Naive thymus-derived CD4-positive, alpha-beta T cell (primary cell): ENCODE results near the gene KIF17. TPM values are rescaled to one million over a fixed set of nuclear protein-coding genes. Genes with fewer than 3 reads are reported as not detected.
A peak's percentile ranks its signal among the peaks of the same experiment; 100 is the strongest.

Experiments used
- ATAC-seq: fragments of 150-1000 bp; cut with Tn5 transposase; 2 replicates; pipeline ENCODE4 v1.10.0; 2021; ENCODE audit warnings: mild to moderate bottlenecking, moderate library complexity
- CTCF ChIA-PET: fragments of 350-600 bp; sonication (Branson Sonifier 250); formaldehyde crosslinking; loops from one replicate; lab custom pipeline; 2021; ENCODE audit warnings: antibody characterized with exemption; lab: Charles Lee
- POLR2A ChIA-PET: fragments of 350-600 bp; sonication (Branson Sonifier 250); formaldehyde crosslinking; loops from one replicate; lab custom pipeline; 2021; ENCODE audit warnings: antibody characterized with exemption, inconsistent platforms; lab: Charles Lee
- DNase-seq, 9 donors: peaks; one replicate each; pipeline versions ENCODE4 v3.0.0 to v3.0.0-alpha.2; 2020 to 2022; ENCODE audit warnings: mixed read lengths in 1 of 9
- H3K27ac ChIP-seq: one replicate; pipeline ENCODE4 v1.7.0; 2013; ENCODE audit warnings: mild to moderate bottlenecking, low read depth, low read length, moderate library complexity
- H3K27me3 ChIP-seq, 2 donors: one replicate each; pipeline ENCODE4 v1.7.0; 2013; ENCODE audit warnings: low read length in 2 of 2, mild to moderate bottlenecking in 2 of 2, moderate library complexity in 2 of 2; ENCODE audit not compliant: control insufficient read depth in 2 of 2, insufficient read depth in 2 of 2
- H3K36me3 ChIP-seq, 3 experiments: 1 replicate in 2 of 3; 2 replicates in 1 of 3; pipeline ENCODE4 v1.7.0; 2013; ENCODE audit warnings: low read length in 3 of 3, mild to moderate bottlenecking in 3 of 3, moderate library complexity in 1 of 3; ENCODE audit not compliant: insufficient read depth in 3 of 3, control insufficient read depth in 2 of 3
- H3K4me1 ChIP-seq, 2 donors: one replicate each; pipeline ENCODE4 v1.7.0; 2013; ENCODE audit warnings: low read length in 2 of 2, mild to moderate bottlenecking in 2 of 2, moderate library complexity in 1 of 2; ENCODE audit not compliant: control insufficient read depth in 2 of 2, insufficient read depth in 2 of 2
- H3K4me3 ChIP-seq: 2 replicates; pipeline ENCODE4 v1.7.0; 2013; ENCODE audit warnings: mild to moderate bottlenecking, low read length
- H3K9me3 ChIP-seq, 3 experiments: 1 replicate in 2 of 3; 2 replicates in 1 of 3; pipeline ENCODE4 v1.7.0; 2013; ENCODE audit warnings: low read length in 3 of 3; ENCODE audit not compliant: control insufficient read depth in 2 of 3
- H3K27ac Mint-ChIP-seq, 9 donors: one replicate each; pipeline ENCODE4 v1.8.0; 2020 to 2022; ENCODE audit warnings: mixed read lengths in 9 of 9, mild to moderate bottlenecking in 8 of 9, moderate library complexity in 5 of 9, inconsistent platforms in 2 of 9
- H3K27me3 Mint-ChIP-seq, 5 donors: one replicate each; pipeline ENCODE4 v1.8.0; 2021 to 2022; ENCODE audit warnings: mixed read lengths in 5 of 5, mild to moderate bottlenecking in 1 of 5
- H3K36me3 Mint-ChIP-seq, 5 donors: one replicate each; pipeline ENCODE4 v1.8.0; 2020 to 2022; ENCODE audit warnings: mixed read lengths in 5 of 5, mild to moderate bottlenecking in 3 of 5, inconsistent platforms in 1 of 5
- H3K4me1 Mint-ChIP-seq, 7 donors: one replicate each; pipeline ENCODE4 v1.8.0; 2020 to 2022; ENCODE audit warnings: mixed read lengths in 7 of 7, mild to moderate bottlenecking in 3 of 7, inconsistent platforms in 1 of 7
- H3K4me3 Mint-ChIP-seq, 10 donors: one replicate each; pipeline ENCODE4 v1.8.0; 2020 to 2022; ENCODE audit warnings: mild to moderate bottlenecking in 10 of 10, mixed read lengths in 10 of 10, moderate library complexity in 6 of 10, inconsistent platforms in 2 of 10
- H3K9me3 Mint-ChIP-seq, 11 donors: one replicate each; pipeline ENCODE4 v1.8.0; 2020 to 2022; ENCODE audit warnings: mixed read lengths in 11 of 11, mild to moderate bottlenecking in 4 of 11, inconsistent platforms in 1 of 11, moderate library complexity in 1 of 11
- intact Hi-C, 2 donors: fragments of 100-400 bp; cut with micrococcal nuclease; formaldehyde crosslinking; loops; one replicate each; pipeline ENCODE4 v1.15.1; 2023
- polyA plus RNA-seq, 2 donors: library from polyadenylated mRNA; unstranded; fragments of 300-500 nt; fragmentation: Illumina TruSeq; gene quantifications; one replicate each; pipeline ENCODE4 v1.2.3, GENCODE V29; 2021
- total RNA-seq, 6 experiments: library from RNA in 5 of 6; stranded (reverse) in 5 of 6; gene quantifications; 1 replicate in 5 of 6; 2 replicates in 1 of 6; pipeline ENCODE4 v1.2.3 and lab custom pipeline; 2021 to 2026

Gene KIF17
- total and polyA plus RNA-seq, 7 experiments from 2014 or later: not detected

GRCh38 chr1:20706841-20707240, 11.0 kb downstream of the KIF17 start:
- no peak for ATAC-seq
- Histone ChIP-seq H3K4me1 (no peaks in the 10 kb centered on the region), H3K36me3 (no peaks in the 10 kb centered on the region), H3K4me3 (no peak overlapping the region), H3K27ac (no peak overlapping the region), H3K27me3 (no peaks in the 10 kb centered on the region), H3K9me3 (no peaks in the 10 kb centered on the region)
- no peak for DNase-seq
- H3K36me3 Mint-ChIP-seq: no peaks in the 10 kb centered on the region
- H3K27ac Mint-ChIP-seq: no peak overlapping the region
- no peaks in the 10 kb centered on the region for H3K9me3 Mint-ChIP-seq
- POLR2A ChIA-PET: no interaction called here
- intact Hi-C loops: no loop called here
- H3K4me3 Mint-ChIP-seq: no peak overlapping the region
- peaks cover 0 to 5% (median 0%) of the 10 kb centered on the region in 5 donors for H3K27me3 Mint-ChIP-seq
- H3K4me1 Mint-ChIP-seq: no peaks in the 10 kb centered on the region
- CTCF ChIA-PET: interaction anchor here (1.6 kb wide), 1 partner anchor 10 kb away, joined by 5 read pairs; no protein-coding TSS in a partner anchor

DNA sequence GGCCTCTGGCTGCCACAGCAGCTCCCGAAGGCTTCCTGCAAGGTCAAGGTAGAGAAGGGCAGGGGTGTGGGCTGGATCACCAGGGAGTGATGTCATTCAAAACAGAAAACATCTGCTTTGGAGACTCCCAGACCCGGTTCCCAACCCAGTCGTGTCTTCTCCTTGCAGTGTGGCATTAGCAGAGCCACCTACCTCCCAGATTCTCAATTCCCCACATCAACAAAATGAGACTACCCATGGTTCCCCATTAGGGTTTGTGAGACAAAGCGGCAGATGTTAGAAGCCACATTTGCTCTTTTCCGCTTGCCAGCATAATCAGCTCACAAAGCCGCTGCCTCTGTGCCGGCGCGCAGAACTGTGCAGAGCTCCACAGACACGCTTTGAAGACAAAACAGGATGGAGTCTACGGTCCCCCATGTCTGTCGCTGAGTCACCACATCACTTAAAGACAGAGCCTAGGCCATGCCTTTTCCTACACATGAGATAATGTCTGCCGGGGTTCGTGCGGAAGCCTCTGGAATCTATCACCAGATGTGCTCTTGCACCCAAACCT, 12.5 kb downstream of the KIF17 start:
- Mint-ChIP-seq H3K4me3 (no peak overlapping the region), H3K9me3 (no peaks in the 10 kb centered on the region), H3K4me1 (no peaks in the 10 kb centered on the region), H3K36me3 (no peaks in the 10 kb centered on the region), H3K27me3 (peaks cover 0 to 5% (median 0%) of the 10 kb centered on the region in 5 donors), H3K27ac (no peak overlapping the region)
- no peak for DNase-seq
- H3K27ac ChIP-seq: no peak overlapping the region
- no peak overlapping the region for H3K4me3 ChIP-seq
- no peaks in the 10 kb centered on the region for H3K27me3 ChIP-seq
- no peaks in the 10 kb centered on the region for H3K9me3 ChIP-seq
- POLR2A ChIA-PET: no interaction called here
- H3K4me1 ChIP-seq: no peaks in the 10 kb centered on the region
- peak; percentile 44 for ATAC-seq
- no peaks in the 10 kb centered on the region for H3K36me3 ChIP-seq
- intact Hi-C loops: no loop called here
- CTCF ChIA-PET: no interaction called here

DNA sequence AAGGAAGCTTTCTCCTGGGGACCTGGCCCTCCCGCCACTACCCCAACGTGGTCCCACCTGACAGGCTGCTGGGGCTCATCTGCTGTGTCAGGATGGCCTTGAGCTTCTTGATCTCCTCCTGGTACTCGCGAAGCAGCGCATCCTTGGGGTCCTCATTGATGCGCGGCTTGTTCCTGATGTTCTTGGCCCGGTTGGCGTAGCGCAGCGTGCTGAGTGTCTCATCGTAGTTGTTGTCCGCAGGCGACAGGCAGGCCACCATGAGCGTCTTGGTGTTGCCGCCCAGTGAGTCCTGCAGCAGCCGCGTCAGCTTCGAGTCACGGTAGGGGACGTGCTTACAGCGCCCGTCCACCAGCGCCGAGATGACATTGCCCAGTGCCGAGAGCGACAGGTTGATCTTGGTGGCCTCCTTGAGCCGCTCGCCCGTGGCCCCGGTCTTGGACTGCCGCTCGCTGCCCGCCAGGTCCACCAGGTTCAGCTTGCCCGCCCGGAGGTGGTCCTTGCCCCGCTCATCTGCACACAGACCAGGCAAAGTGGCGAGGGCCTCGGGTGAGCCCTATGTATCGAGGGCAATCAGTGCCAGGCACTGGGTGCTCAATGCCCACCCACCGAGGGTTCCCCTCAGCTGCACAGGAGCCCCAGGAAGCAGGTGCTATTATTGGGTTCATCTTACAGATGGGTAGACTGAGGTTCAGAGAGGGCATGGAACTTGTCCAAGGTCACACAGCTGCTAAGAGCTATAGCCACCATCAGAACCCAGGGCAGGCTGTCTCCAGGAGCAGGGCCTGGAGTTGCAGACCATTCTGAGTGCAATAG, 13.2 kb downstream of the KIF17 start:
- no peaks in the 10 kb centered on the region for H3K4me1 Mint-ChIP-seq
- CTCF ChIA-PET: no interaction called here
- POLR2A ChIA-PET: no interaction called here

DNA sequence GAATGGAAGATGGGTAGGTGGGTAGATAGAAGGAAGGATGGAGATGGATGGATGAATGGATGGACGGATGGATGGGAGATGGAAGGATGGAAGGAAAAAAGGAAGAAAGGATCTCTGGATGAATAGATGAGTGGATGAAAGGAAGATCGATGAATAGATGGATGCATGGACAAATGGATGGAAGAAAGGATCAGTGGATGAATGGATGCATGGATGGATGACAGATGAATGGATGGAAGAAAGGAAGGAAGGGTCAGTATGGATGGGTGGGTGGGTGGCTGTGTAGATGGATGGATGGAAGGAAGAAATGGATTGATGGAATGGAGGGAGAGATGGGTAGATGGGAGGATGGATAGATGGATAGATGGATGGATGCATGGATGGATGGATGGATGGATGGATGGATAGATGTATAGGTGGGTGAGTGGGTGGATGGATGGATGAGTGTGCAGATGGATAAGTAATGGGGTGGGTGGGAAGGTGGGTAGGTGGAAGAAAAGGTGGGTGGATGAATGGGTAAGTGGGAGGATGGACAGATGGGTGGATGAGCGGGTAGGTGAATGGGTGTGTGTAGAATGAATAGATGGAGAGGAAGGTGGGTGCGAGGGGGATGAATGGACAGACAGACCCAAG, 14.6 kb downstream of the KIF17 start:
- DNase-seq (no peak), ATAC-seq (no peak)
- CTCF ChIA-PET: no interaction called here
- Histone ChIP-seq H3K4me1 (no peaks in the 10 kb centered on the region), H3K27ac (no peak overlapping the region), H3K4me3 (no peak overlapping the region), H3K27me3 (no peaks in the 10 kb centered on the region), H3K9me3 (no peaks in the 10 kb centered on the region), H3K36me3 (no peaks in the 10 kb centered on the region)
- Mint-ChIP-seq H3K4me1 (no peaks in the 10 kb centered on the region), H3K9me3 (no peaks in the 10 kb centered on the region), H3K4me3 (no peak overlapping the region), H3K27ac (no peak overlapping the region), H3K36me3 (no peaks in the 10 kb centered on the region), H3K27me3 (peaks cover 0 to 3% (median 0%) of the 10 kb centered on the region in 5 donors)
- intact Hi-C loops: no loop called here
- POLR2A ChIA-PET: no interaction called here

More for the DNA sequence above, 13.2 kb downstream of the KIF17 start:
- no peak for ATAC-seq
- no peak overlapping the region for H3K27ac ChIP-seq
- intact Hi-C loops: no loop called here
- H3K4me3 ChIP-seq: no peak overlapping the region
- Mint-ChIP-seq H3K9me3 (no peaks in the 10 kb centered on the region), H3K36me3 (no peaks in the 10 kb centered on the region), H3K27ac (no peak overlapping the region), H3K27me3 (peaks cover 0 to 5% (median 0%) of the 10 kb centered on the region in 5 donors), H3K4me3 (no peak overlapping the region)
- DNase-seq: no peak
- no peaks in the 10 kb centered on the region for H3K4me1 ChIP-seq
- H3K27me3 ChIP-seq: no peaks in the 10 kb centered on the region
- H3K9me3 ChIP-seq: no peaks in the 10 kb centered on the region
- no peaks in the 10 kb centered on the region for H3K36me3 ChIP-seq

- Mint-ChIP-seq H3K27ac (no peak overlapping the region), H3K4me1 (no peaks in the 10 kb centered on the region)
- POLR2A ChIA-PET: no interaction called here
These were observed 15.4 kb downstream of the KIF17 start for GRCh38 chr1:20702416-20702815.

DNA sequence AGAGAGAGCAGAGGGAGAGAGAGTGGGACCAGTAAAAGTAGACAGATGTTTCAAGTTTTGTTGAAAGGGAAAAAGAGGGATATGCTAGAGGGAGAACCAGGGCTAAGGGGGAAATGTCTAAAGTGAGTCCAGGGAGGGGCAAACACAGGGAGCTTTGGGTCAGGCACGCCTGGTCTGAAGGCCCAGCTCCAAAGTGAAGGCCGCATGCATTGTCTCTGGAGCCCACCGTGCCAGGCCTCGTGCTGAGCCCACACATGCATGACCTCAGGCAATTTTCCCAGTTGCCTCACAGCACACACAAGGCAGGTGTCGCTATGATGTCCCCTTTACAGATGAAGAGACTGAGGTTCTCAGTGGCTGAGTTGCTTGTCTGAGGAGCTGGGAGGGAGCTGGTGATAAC, 16.0 kb downstream of the KIF17 start:
- POLR2A ChIA-PET: no interaction called here
- no peak overlapping the region for H3K27ac Mint-ChIP-seq
- Histone ChIP-seq H3K9me3 (no peaks in the 10 kb centered on the region), H3K27ac (no peak overlapping the region), H3K27me3 (no peaks in the 10 kb centered on the region), H3K4me1 (no peaks in the 10 kb centered on the region), H3K36me3 (no peaks in the 10 kb centered on the region), H3K4me3 (no peak overlapping the region)
- intact Hi-C loops: no loop called here
- no peaks in the 10 kb centered on the region for H3K36me3 Mint-ChIP-seq
- H3K4me3 Mint-ChIP-seq: no peak overlapping the region
- no peaks in the 10 kb centered on the region for H3K9me3 Mint-ChIP-seq
- no peaks in the 10 kb centered on the region for H3K4me1 Mint-ChIP-seq
- CTCF ChIA-PET: no interaction called here
- DNase-seq: no peak
- ATAC-seq: no peak
- peaks cover 0 to 2% (median 0%) of the 10 kb centered on the region in 5 donors for H3K27me3 Mint-ChIP-seq

More at GRCh38 chr1:20702416-20702815, 15.4 kb downstream of the KIF17 start:
- Histone ChIP-seq H3K36me3 (no peaks in the 10 kb centered on the region), H3K27ac (no peak overlapping the region), H3K27me3 (no peaks in the 10 kb centered on the region), H3K4me3 (no peak overlapping the region), H3K9me3 (no peaks in the 10 kb centered on the region), H3K4me1 (no peaks in the 10 kb centered on the region)
- ATAC-seq: no peak
- Mint-ChIP-seq H3K9me3 (no peaks in the 10 kb centered on the region), H3K27me3 (peaks cover 0 to 3% (median 0%) of the 10 kb centered on the region in 5 donors), H3K36me3 (no peaks in the 10 kb centered on the region), H3K4me3 (no peak overlapping the region)
- CTCF ChIA-PET: no interaction called here
- no peak for DNase-seq
- intact Hi-C loops: no loop called here
